Lung (tissue), 12 donors: ENCODE measurements around the gene HOXA11. TPM values are rescaled to one million over a fixed set of nuclear protein-coding genes. Genes with fewer than 3 reads are reported as not detected.
A peak's percentile ranks its signal among the peaks of the same experiment; 100 is the strongest.

Source experiments
- ATAC-seq: fragments of 200-7000 bp; cut with Tn5 transposase; one replicate; pipeline ENCODE4 v1.9.1; 2020; ENCODE audit warnings: moderate number of reproducible peaks; ENCODE audit not compliant: insufficient read depth, low FRiP score
- DNase-seq, 3 donors: peaks; one replicate each; pipeline ENCODE4 v3.0.0-alpha.2; 2013 to 2017
- H3K27ac ChIP-seq, 2 donors: one replicate each; pipeline ENCODE4 v1.5.1; 2013; ENCODE audit warnings: mild to moderate bottlenecking in 2 of 2, moderate library complexity in 2 of 2, control low read depth in 1 of 2, inconsistent platforms in 1 of 2, low read depth in 1 of 2, low read length in 1 of 2
- H3K27me3 ChIP-seq, 3 donors: one replicate each; pipeline ENCODE4 v1.5.1; 2013; ENCODE audit warnings: low read length in 2 of 3; ENCODE audit not compliant: control insufficient read depth in 3 of 3, insufficient read depth in 3 of 3
- H3K36me3 ChIP-seq, 4 donors: one replicate each; pipeline ENCODE4 v1.5.1; 2013; ENCODE audit warnings: low read length in 4 of 4, mild to moderate bottlenecking in 1 of 4, moderate library complexity in 1 of 4; ENCODE audit not compliant: control insufficient read depth in 4 of 4, insufficient read depth in 4 of 4
- H3K4me1 ChIP-seq, 5 donors: one replicate each; pipeline ENCODE4 v1.5.1; 2013; ENCODE audit warnings: low read length in 5 of 5, mild to moderate bottlenecking in 2 of 5, moderate library complexity in 1 of 5; ENCODE audit not compliant: control insufficient read depth in 5 of 5, insufficient read depth in 5 of 5
- H3K4me3 ChIP-seq: one replicate; pipeline ENCODE4 v1.5.1; 2013; ENCODE audit warnings: mild to moderate bottlenecking, control low read depth, moderate library complexity
- H3K9ac ChIP-seq, 2 donors: one replicate each; pipeline ENCODE4 v1.5.1; 2013; ENCODE audit warnings: low read length in 2 of 2, control low read depth in 1 of 2; ENCODE audit not compliant: insufficient read depth in 1 of 2
- H3K9me3 ChIP-seq, 4 donors: one replicate each; pipeline ENCODE4 v1.5.1; 2013; ENCODE audit warnings: low read length in 3 of 4, mild to moderate bottlenecking in 1 of 4, moderate library complexity in 1 of 4; ENCODE audit not compliant: control insufficient read depth in 4 of 4, insufficient read depth in 3 of 4
- WGBS, 2 donors: extraction: QIAGEN DNeasy Blood & Tissue Kit; methylation state at CpG; one replicate each; pipeline ENCODE4 v1.1.7; 2013; 5-methylcytosine and 5-hydroxymethylcytosine counted together
- polyA plus RNA-seq, 2 donors: library from polyadenylated mRNA; stranded (reverse); fragments of 200-250 nt; gene quantifications; one replicate each; pipeline ENCODE4 v1.2.1, GENCODE V29; 2013
- total RNA-seq, 2 donors: library from RNA; depleted of rRNA in 1 of 2; stranded (reverse); fragments of >200 nt in 1 of 2; gene quantifications; one replicate each; pipeline ENCODE4 v1.2.1, GENCODE V29; 2014 to 2021
- TF ChIP-seq, protein P1 (sequence below): IDR thresholded peaks from 2 replicates; pipeline ENCODE4 v1.5.1; 2012; ENCODE audit warnings: mild to moderate bottlenecking; ENCODE audit errors: control extremely low read depth, extremely low read depth
- donor health status: control.
- donor health status: control.
- donor health status: Bipolar disorder and iron deficiency.
- donor health status: healthy.
- donor health status: DM: yes; HTN: yes; CAD: no.

The HOXA11 gene
- total and polyA plus RNA-seq, 4 donors = not detected

DNA sequence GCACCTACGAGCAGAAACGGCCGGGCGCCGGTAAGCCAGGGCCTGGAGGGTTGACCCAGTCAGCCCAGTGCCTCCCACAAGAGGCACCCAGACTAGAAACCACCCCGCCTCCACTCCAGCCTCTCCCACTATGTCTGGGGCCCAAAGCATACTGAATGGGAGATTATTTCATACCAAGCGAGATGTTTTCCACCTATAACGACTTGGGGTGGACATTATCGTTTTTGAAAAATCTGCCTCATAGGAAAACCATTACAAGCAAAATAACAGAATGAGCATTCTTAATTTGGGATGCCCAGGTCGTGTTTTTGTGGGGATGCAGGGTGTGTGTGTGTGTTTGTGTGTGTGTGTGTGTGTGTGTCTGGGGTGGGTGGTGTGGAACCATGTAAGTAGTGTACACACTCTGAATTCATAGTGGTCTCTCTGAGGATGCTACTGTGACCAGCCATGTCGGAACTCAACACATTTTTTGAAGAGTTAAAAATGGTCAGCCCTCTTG, 39.1 kb downstream of the HOXA11 start:
- Histone ChIP-seq H3K27ac (peak overlapping the region in 1 of 2 donors; percentile 83), H3K4me1 (peaks cover 0 to 49% (median 8%) of the 10 kb centered on the region in 5 donors), H3K4me3 (peak overlapping the region; percentile 18), H3K9ac (peak overlapping the region; percentile 11 to 96), H3K36me3 (peaks cover 0 to 30% (median 6%) of the 10 kb centered on the region in 4 donors), H3K27me3 (peaks cover 0 to 53% (median 10%) of the 10 kb centered on the region in 3 donors), H3K9me3 (peaks cover 0 to 4% (median 0%) of the 10 kb centered on the region in 4 donors)
- DNase-seq (peak; percentile 35 to 67 (median 58)), ATAC-seq (no peak)
- TF ChIP-seq, protein P1, sequence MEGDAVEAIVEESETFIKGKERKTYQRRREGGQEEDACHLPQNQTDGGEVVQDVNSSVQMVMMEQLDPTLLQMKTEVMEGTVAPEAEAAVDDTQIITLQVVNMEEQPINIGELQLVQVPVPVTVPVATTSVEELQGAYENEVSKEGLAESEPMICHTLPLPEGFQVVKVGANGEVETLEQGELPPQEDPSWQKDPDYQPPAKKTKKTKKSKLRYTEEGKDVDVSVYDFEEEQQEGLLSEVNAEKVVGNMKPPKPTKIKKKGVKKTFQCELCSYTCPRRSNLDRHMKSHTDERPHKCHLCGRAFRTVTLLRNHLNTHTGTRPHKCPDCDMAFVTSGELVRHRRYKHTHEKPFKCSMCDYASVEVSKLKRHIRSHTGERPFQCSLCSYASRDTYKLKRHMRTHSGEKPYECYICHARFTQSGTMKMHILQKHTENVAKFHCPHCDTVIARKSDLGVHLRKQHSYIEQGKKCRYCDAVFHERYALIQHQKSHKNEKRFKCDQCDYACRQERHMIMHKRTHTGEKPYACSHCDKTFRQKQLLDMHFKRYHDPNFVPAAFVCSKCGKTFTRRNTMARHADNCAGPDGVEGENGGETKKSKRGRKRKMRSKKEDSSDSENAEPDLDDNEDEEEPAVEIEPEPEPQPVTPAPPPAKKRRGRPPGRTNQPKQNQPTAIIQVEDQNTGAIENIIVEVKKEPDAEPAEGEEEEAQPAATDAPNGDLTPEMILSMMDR = no peak
- 51 to 76% methylated on average over 11 of the region's 11 CpGs for WGBS, 2 donors

DNA sequence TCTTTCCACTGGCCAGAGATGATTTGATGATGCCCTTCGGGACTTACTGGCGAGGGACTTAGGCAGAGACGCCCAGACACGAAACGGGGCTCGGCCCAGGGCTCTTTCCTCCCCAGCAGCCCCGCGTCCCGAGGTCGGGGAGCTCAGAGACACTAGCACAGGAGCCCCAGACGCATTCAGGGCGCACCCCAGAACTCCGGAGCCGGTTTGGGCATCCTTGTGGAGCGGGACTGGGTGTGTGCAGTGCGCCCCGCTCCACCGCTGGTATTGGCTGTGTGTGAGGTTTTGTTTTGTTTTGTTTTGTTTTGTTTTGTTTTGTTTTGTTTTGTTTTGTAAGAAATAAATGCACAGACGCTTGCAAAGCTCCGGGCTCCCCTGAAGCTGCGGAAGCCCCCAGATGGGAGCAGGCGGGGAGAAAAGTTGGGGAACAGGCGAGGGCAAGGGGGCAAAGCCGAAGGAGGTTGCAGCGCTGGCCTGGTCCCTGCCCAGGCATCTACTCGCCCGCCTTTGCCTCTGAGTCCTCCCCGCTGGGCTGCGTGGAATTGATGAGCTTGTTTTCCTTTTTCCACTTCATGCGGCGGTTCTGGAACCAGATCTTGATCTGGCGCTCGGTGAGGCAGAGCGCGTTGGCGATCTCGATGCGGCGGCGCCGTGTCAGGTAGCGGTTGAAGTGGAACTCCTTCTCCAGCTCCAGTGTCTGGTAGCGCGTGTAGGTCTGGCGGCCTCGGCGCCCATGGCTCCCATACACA, 39.7 kb downstream of the HOXA11 start:
- Histone ChIP-seq H3K27me3 (peaks cover 0 to 54% (median 13%) of the 10 kb centered on the region in 3 donors), H3K27ac (peak overlapping the region in 1 of 2 donors; percentile 83), H3K4me1 (peaks cover 0 to 54% (median 5%) of the 10 kb centered on the region in 5 donors), H3K4me3 (peak overlapping the region; percentile 18), H3K9ac (peak overlapping the region in 1 of 2 donors; percentile 96), H3K36me3 (peaks cover 0 to 37% (median 6%) of the 10 kb centered on the region in 4 donors), H3K9me3 (peaks cover 0 to 4% (median 0%) of the 10 kb centered on the region in 4 donors)
- 36 to 56% methylated on average over 47 of the region's 47 CpGs for WGBS, 2 donors
- DNase-seq (peak; percentile 41 to 61 (median 50)), ATAC-seq (no peak)
- TF ChIP-seq, protein P1 = no peak

DNA sequence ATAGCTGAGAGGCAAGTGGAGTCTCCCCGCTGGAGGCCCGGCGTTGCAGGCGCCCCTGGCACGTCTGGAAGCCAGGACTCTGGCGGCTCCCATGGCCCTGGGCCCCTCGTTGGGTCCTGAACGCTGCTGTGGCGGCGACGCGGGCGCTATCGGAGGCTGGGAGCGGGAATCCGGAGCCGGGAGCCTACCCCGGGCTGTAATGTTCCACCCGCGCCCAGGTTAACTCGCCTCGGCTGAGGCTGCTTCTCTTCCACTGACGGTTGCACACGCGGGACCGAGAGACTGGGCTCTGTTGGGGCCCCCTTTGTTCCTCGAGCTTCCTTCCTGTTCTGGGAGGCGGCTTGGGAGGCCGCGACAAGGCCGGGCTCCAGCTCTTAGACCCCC, 40.3 kb downstream of the HOXA11 start:
- Histone ChIP-seq H3K27ac (peak overlapping the region in 1 of 2 donors; percentile 83), H3K36me3 (peaks cover 0 to 42% (median 6%) of the 10 kb centered on the region in 4 donors), H3K4me1 (peaks cover 0 to 52% (median 3%) of the 10 kb centered on the region in 5 donors), H3K27me3 (peaks cover 0 to 52% (median 15%) of the 10 kb centered on the region in 3 donors), H3K4me3 (peak overlapping the region; percentile 18), H3K9ac (peak overlapping the region in 1 of 2 donors; percentile 96), H3K9me3 (peaks cover 0 to 4% (median 0%) of the 10 kb centered on the region in 4 donors)
- TF ChIP-seq, protein P1 = no peak
- 26 to 37% methylated on average over 31 of the region's 31 CpGs for WGBS, 2 donors
- DNase-seq = peak in 2 of 3 donors; percentile 50 to 71
- no peak for ATAC-seq
